GM23248 (cell line): ENCODE measurements around the gene HBQ1.

ENCODE experiments used
- EZH2 ChIP-seq: fragments of 200-600 bp; sonication (generic); IDR thresholded peaks from 2 replicates; pipeline ENCODE4 v1.6.1; 2018; ENCODE audit warnings: antibody characterized with exemption, mild to moderate bottlenecking; ENCODE audit not compliant: insufficient read depth, poor library complexity, severe bottlenecking
- EZH2phosphoT487 ChIP-seq: fragments of 200-600 bp; sonication (generic); IDR thresholded peaks from 2 replicates; pipeline ENCODE4 v1.6.1; 2018; ENCODE audit warnings: antibody characterized with exemption, moderate library complexity, mild to moderate bottlenecking, low read depth; ENCODE audit not compliant: insufficient read depth

DNA sequence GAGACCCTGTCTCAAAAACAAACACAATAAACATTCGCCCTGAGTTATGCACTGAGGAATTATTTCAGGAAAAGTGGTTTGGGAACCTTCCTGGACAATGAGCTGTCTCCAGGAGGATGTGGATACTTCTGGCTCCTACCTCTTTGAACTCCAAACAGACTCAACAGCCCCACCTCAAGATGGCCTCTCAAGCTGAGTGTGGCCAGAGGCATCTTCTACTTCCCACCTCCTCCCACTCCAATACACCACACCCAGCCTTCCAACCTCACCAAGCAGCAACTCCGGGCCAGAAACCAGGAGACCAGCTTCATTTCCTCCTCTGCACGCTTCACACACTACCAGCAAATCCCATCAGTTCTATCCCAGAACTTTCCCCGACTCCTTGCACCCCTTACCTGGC lies 11.6 kb downstream of the HBQ1 start:
- TF ChIP-seq EZH2 (no peak), EZH2phosphoT487 (no peak)
